ENCODE results near the gene COL8A1.

Gene COL8A1

DNA sequence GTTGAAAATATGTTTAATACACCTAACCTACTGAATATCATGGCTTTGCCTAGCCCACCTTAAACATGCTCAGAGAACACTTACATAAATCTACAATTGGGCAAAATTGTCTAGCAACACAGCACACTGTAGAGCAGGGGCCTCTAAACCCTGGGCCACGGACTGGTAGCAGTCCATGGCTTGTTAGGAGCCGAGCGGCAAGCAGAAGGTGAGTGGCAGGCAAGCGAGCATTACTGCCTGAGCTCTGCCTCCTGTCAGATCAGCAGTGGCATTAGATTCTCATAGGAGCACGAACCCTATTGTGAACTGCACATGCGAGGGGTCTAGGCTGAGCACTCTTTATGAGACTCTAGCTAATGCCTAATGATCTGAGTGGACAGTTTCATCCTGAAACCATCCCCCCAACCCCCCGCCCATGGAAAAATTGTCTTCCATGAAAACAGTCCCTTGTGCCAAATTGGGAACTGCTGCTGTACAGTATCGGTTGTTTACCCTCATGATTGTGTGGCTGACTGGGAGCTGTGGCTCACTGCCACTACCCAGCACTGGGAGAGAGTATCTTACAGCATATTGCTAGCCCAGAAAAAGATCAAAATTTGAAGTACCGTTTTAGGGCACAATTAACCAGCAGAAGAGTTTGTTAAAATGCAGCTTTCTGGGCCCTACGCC lies 205.3 kb downstream of the COL8A1 start:
- DNase-seq (ENCODE audit: low read depth, low spot score) = no peak

DNA sequence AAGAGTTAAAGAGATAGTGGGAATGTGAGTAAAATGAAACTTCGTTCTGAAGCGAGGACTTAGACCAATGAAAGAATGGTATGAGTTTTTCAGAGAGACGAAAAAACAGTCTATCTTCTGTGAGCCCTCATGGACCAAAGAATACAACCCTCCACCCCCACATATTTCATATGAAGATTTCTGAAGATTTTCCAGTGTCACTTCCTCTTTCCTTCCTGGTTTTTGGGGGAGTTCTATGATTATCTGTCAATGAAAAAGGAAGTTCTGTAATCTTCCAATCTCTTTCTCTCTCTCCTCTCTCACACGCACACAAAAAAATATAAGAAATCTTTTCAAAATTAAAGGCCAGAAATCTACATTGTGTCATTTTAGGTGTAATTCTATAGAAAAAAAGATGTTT lies 206.9 kb downstream of the COL8A1 start:
- DNase-seq (ENCODE audit: low read depth, low spot score) = no peak

DNA sequence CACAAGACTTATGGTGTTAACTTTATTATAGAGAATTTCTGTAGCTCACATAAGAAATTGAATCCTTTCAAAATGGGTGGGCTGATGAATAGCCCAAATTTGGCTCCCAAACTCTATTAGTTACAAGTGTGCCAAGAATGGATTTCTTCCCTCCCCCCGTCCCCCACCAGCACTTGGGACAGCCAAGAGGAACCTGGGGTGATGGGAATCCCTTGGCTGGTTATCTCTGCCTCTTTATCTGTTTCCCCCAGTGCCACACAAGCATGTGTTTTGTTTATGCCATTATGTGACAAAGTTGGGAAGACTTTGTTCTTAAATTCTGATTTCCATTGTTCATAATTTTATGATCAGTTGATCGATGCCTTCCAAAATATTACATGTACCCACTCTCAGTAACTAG lies 207.6 kb downstream of the COL8A1 start:
- DNase-seq (ENCODE audit: low read depth, low spot score) = no peak

DNA sequence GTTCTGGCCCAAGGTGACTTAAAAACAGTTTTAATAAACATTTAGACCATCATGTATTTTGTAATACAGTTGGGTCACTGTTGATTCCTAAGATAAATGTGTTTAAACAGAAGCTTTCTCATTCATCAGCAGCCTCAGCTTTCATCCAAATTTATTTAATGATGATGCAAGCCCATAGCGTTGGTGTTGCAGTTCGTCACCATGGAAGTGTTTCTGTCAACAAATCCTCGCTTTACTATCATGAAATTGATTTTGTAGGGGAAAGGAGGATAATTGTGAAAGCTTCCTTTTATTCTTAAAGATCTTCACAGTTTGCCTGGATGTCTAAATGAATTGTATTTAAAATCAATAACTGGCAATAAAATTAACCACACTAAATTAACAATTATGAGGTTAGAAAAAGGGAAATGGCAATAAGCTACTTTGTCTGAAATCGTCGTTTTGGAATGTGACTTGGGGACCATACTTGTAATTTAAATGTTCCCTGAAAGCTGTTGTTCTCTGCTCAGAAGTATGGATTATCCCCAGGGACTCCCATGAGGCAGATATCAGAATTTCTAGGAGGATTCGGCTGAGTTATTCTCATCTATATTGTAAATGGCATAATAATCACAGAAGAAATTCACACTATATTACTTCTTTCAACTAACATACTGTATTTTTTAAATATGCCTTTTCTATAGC lies 208.2 kb downstream of the COL8A1 start:
- DNase-seq (ENCODE audit: low read depth, low spot score) = no peak

DNA sequence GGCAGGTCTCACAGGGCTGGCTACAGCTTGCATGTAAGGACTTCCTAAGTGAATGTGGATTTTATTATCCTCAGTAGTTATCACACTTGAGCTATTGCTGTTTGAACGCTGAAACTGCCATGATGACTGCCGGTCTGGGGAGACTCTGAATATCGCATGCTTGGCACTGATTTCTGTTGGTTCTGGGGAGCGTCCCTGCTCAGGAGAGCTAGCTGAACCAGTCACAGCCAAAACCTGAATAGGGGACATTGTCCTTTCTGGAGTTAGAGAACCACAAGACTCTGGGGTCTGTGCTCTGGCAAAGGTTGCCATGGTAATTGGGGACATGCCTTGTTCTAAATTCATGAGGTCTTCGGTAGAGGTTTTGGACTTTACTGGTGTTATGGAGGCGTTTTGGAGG lies 210.0 kb downstream of the COL8A1 start:
- no peak for DNase-seq (ENCODE audit: low read depth, low spot score)
